ENCODE measurements around the gene ANXA6. TPM values are rescaled to one million over a fixed set of nuclear protein-coding genes. Genes with fewer than 3 reads are reported as not detected.

The ANXA6 gene
- polyA plus RNA-seq, 1 of the 3 experiments (the other 2 are of a cell fraction) = 87.5 TPM

GRCh38 chr5:151144275-151144674, 13.3 kb downstream of the ANXA6 start:
- Histone ChIP-seq H3F3A (replicated peaks; ENCODE audit: insufficient read depth) (no peaks in the 10 kb centered on the region), H3K4me3 (ENCODE audit: low read depth in 2 of 2, low read length in 1 of 2) (no peak overlapping the region), H3K4me1 (ENCODE audit: control insufficient read depth in 1 of 2, insufficient read depth in 2 of 2, low read depth in 1 of 2, low read length in 1 of 2) (no peaks in the 10 kb centered on the region), H2AFZ (ENCODE audit: low read depth) (no peak overlapping the region), H3K79me2 (ENCODE audit: insufficient read depth) (peaks cover 18% of the 10 kb centered on the region; the same call in 1 of the 2 replicates), H3K9me2 (no peaks in the 10 kb centered on the region), H3K27ac (ENCODE audit: low read depth in 2 of 2, low read length in 1 of 2) (no peak overlapping the region), H3K4me2 (no peak overlapping the region), H3K9me3 (no peaks in the 10 kb centered on the region), H3K9ac (no peak overlapping the region), H3K27me3 (ENCODE audit: insufficient read depth) (no peaks in the 10 kb centered on the region), H3K36me3 (replicated peaks in 1 of 2; ENCODE audit: control insufficient read depth in 1 of 2, insufficient read depth in 2 of 2, low read length in 1 of 2) (peaks cover 0 to 21% of the 10 kb centered on the region in 2 experiments), H4K20me1 (ENCODE audit: insufficient read depth) (peaks cover 5% of the 10 kb centered on the region; the same call in 1 of the 2 replicates)
- no peak for DNase-seq
- POLR2A ChIA-PET = no interaction called here
- WGBS (ENCODE audit: low lambda C conversion rate) = 88% methylated on average over 5 of the region's 6 CpGs
- TF ChIP-seq GABPA (IDR thresholded peaks at IDR 0.05; ENCODE audit: low read depth) (no peak), USF2 (IDR thresholded peaks at IDR 0.05; ENCODE audit: borderline replicate concordance, low read depth, low read length) (no peak), NFIC (IDR thresholded peaks at IDR 0.05; ENCODE audit: borderline replicate concordance) (no peak), NRF1 (IDR thresholded peaks at IDR 0.05; ENCODE audit: low read depth, low read length) (no peak), RAD21 (IDR thresholded peaks at IDR 0.05; ENCODE audit: low read length) (no peak), FOXJ3 (CRISPR knock-in tag; IDR thresholded peaks at IDR 0.05) (no peak), IRF3 (IDR thresholded peaks at IDR 0.05; ENCODE audit: low read depth, low read length) (no peak), POLR2AphosphoS5 (IDR thresholded peaks at IDR 0.05; ENCODE audit: low read depth, low read length) (no peak), USF1 (IDR thresholded peaks at IDR 0.05; ENCODE audit: borderline replicate concordance, low read depth) (no peak), CHD2 (IDR thresholded peaks at IDR 0.05; ENCODE audit: low read length, partially characterized antibody) (no peak), TEAD4 (IDR thresholded peaks at IDR 0.05; ENCODE audit: borderline replicate concordance, insufficient read depth) (no peak), MAX (IDR thresholded peaks at IDR 0.05; ENCODE audit: low read depth) (no peak), ZBTB33 (IDR thresholded peaks at IDR 0.05; ENCODE audit: borderline replicate concordance, low read depth) (no peak), EZH2phosphoT487 (IDR thresholded peaks at IDR 0.05; ENCODE audit: borderline replicate concordance, low read depth) (no peak), ELF1 (IDR thresholded peaks at IDR 0.05) (no peak), CTCF (IDR thresholded peaks at IDR 0.05) (no peak), RXRA (IDR thresholded peaks at IDR 0.05; ENCODE audit: borderline replicate concordance, low read depth) (no peak), MEF2A (IDR thresholded peaks at IDR 0.05; ENCODE audit: borderline replicate concordance, low read depth) (no peak), GATA2 (CRISPR knock-in tag; IDR thresholded peaks at IDR 0.05) (no peak), RCOR1 (IDR thresholded peaks at IDR 0.05; ENCODE audit: low read length) (no peak)
- CTCF ChIA-PET = interaction anchor here (1.4 to 32.5 kb wide), 5 partner anchors 11 to 93 kb away, joined by 3 to 540 read pairs (median 11); no protein-coding TSS in a partner anchor

Data from SK-N-SH (cell line).